Naive thymus-derived CD4-positive, alpha-beta T cell (primary cell): ENCODE measurements around the gene CEP85. TPM values are rescaled to one million over a fixed set of nuclear protein-coding genes. Genes with fewer than 3 reads are reported as not detected.
"Not testable (repeated sequence)": the region's sequence is repeated elsewhere in the genome, so short reads cannot be mapped to it uniquely, and the experiment has no call there.

ENCODE experiments used
- ATAC-seq: fragments of 150-1000 bp; cut with Tn5 transposase; 2 replicates; pipeline ENCODE4 v1.10.0; 2021; ENCODE audit warnings: mild to moderate bottlenecking, moderate library complexity
- CTCF ChIA-PET: fragments of 350-600 bp; sonication (Branson Sonifier 250); formaldehyde crosslinking; loops from one replicate; lab custom pipeline; 2021; ENCODE audit warnings: antibody characterized with exemption; lab: Charles Lee
- POLR2A ChIA-PET: fragments of 350-600 bp; sonication (Branson Sonifier 250); formaldehyde crosslinking; loops from one replicate; lab custom pipeline; 2021; ENCODE audit warnings: antibody characterized with exemption, inconsistent platforms; lab: Charles Lee
- DNase-seq, 9 donors: peaks; one replicate each; pipeline versions ENCODE4 v3.0.0 to v3.0.0-alpha.2; 2020 to 2022; ENCODE audit warnings: mixed read lengths in 1 of 9
- H3K27ac ChIP-seq: one replicate; pipeline ENCODE4 v1.7.0; 2013; ENCODE audit warnings: mild to moderate bottlenecking, low read depth, low read length, moderate library complexity
- H3K27me3 ChIP-seq, 2 donors: one replicate each; pipeline ENCODE4 v1.7.0; 2013; ENCODE audit warnings: low read length in 2 of 2, mild to moderate bottlenecking in 2 of 2, moderate library complexity in 2 of 2; ENCODE audit not compliant: control insufficient read depth in 2 of 2, insufficient read depth in 2 of 2
- H3K36me3 ChIP-seq, 3 experiments: 1 replicate in 2 of 3; 2 replicates in 1 of 3; pipeline ENCODE4 v1.7.0; 2013; ENCODE audit warnings: low read length in 3 of 3, mild to moderate bottlenecking in 3 of 3, moderate library complexity in 1 of 3; ENCODE audit not compliant: insufficient read depth in 3 of 3, control insufficient read depth in 2 of 3
- H3K4me1 ChIP-seq, 2 donors: one replicate each; pipeline ENCODE4 v1.7.0; 2013; ENCODE audit warnings: low read length in 2 of 2, mild to moderate bottlenecking in 2 of 2, moderate library complexity in 1 of 2; ENCODE audit not compliant: control insufficient read depth in 2 of 2, insufficient read depth in 2 of 2
- H3K4me3 ChIP-seq: 2 replicates; pipeline ENCODE4 v1.7.0; 2013; ENCODE audit warnings: mild to moderate bottlenecking, low read length
- H3K9me3 ChIP-seq, 3 experiments: 1 replicate in 2 of 3; 2 replicates in 1 of 3; pipeline ENCODE4 v1.7.0; 2013; ENCODE audit warnings: low read length in 3 of 3; ENCODE audit not compliant: control insufficient read depth in 2 of 3
- H3K27ac Mint-ChIP-seq, 9 donors: one replicate each; pipeline ENCODE4 v1.8.0; 2020 to 2022; ENCODE audit warnings: mixed read lengths in 9 of 9, mild to moderate bottlenecking in 8 of 9, moderate library complexity in 5 of 9, inconsistent platforms in 2 of 9
- H3K27me3 Mint-ChIP-seq, 5 donors: one replicate each; pipeline ENCODE4 v1.8.0; 2021 to 2022; ENCODE audit warnings: mixed read lengths in 5 of 5, mild to moderate bottlenecking in 1 of 5
- H3K36me3 Mint-ChIP-seq, 5 donors: one replicate each; pipeline ENCODE4 v1.8.0; 2020 to 2022; ENCODE audit warnings: mixed read lengths in 5 of 5, mild to moderate bottlenecking in 3 of 5, inconsistent platforms in 1 of 5
- H3K4me1 Mint-ChIP-seq, 7 donors: one replicate each; pipeline ENCODE4 v1.8.0; 2020 to 2022; ENCODE audit warnings: mixed read lengths in 7 of 7, mild to moderate bottlenecking in 3 of 7, inconsistent platforms in 1 of 7
- H3K4me3 Mint-ChIP-seq, 10 donors: one replicate each; pipeline ENCODE4 v1.8.0; 2020 to 2022; ENCODE audit warnings: mild to moderate bottlenecking in 10 of 10, mixed read lengths in 10 of 10, moderate library complexity in 6 of 10, inconsistent platforms in 2 of 10
- H3K9me3 Mint-ChIP-seq, 11 donors: one replicate each; pipeline ENCODE4 v1.8.0; 2020 to 2022; ENCODE audit warnings: mixed read lengths in 11 of 11, mild to moderate bottlenecking in 4 of 11, inconsistent platforms in 1 of 11, moderate library complexity in 1 of 11
- intact Hi-C, 2 donors: fragments of 100-400 bp; cut with micrococcal nuclease; formaldehyde crosslinking; loops; one replicate each; pipeline ENCODE4 v1.15.1; 2023
- polyA plus RNA-seq, 2 donors: library from polyadenylated mRNA; unstranded; fragments of 300-500 nt; fragmentation: Illumina TruSeq; gene quantifications; one replicate each; pipeline ENCODE4 v1.2.3, GENCODE V29; 2021
- total RNA-seq, 6 experiments: library from RNA in 5 of 6; stranded (reverse) in 5 of 6; gene quantifications; 1 replicate in 5 of 6; 2 replicates in 1 of 6; pipeline ENCODE4 v1.2.3 and lab custom pipeline; 2021 to 2026

CEP85 gene
- total and polyA plus RNA-seq, 7 experiments from 2014 or later, result 5.4 to 34.8 (median 18.1) TPM

- H3K4me3 Mint-ChIP-seq, result no peak overlapping the region
- peaks cover 0 to 2% (median under 1%) of the 10 kb centered on the region in 7 donors for H3K4me1 Mint-ChIP-seq
- no peak overlapping the region for H3K27ac Mint-ChIP-seq
- Histone ChIP-seq H3K36me3 (no peaks in the 10 kb centered on the region), H3K9me3 (no peaks in the 10 kb centered on the region), H3K4me3 (no peak overlapping the region), H3K27me3 (no peaks in the 10 kb centered on the region), H3K4me1 (peaks cover 0 to under 1% of the 10 kb centered on the region in 2 donors), H3K27ac (no peak overlapping the region)
- ChIA-PET POLR2A (interaction anchor here (0.9 kb wide), 1 partner anchor 15 kb away, joined by 3 read pairs; no protein-coding TSS in a partner anchor), CTCF (no interaction called here)
- no peaks in the 10 kb centered on the region for H3K9me3 Mint-ChIP-seq
- H3K27me3 Mint-ChIP-seq, result peaks cover 0 to 31% (median 0%) of the 10 kb centered on the region in 5 donors
- ATAC-seq (no peak), DNase-seq (no peak)
- no peaks in the 10 kb centered on the region for H3K36me3 Mint-ChIP-seq
- intact Hi-C loops, result no loop called here
Measured at GRCh38 chr1:26220199-26220912, 13.6 kb upstream of the CEP85 start.

GRCh38 chr1:26221094-26221493, 12.9 kb upstream of the CEP85 start:
- Histone ChIP-seq H3K27me3 (peaks cover 0 to 4% of the 10 kb centered on the region in 2 donors), H3K4me1 (peaks cover 0 to 5% of the 10 kb centered on the region in 2 donors), H3K36me3 (no peaks in the 10 kb centered on the region), H3K9me3 (no peaks in the 10 kb centered on the region), H3K27ac (no peak overlapping the region), H3K4me3 (no peak overlapping the region)
- POLR2A ChIA-PET, result no interaction called here
- ATAC-seq (no peak), DNase-seq (no peak)
- CTCF ChIA-PET, result no interaction called here
- Mint-ChIP-seq H3K27me3 (peaks cover 6 to 39% (median 7%) of the 10 kb centered on the region in 5 donors), H3K27ac (no peak overlapping the region), H3K36me3 (peaks cover 0 to 2% (median 0%) of the 10 kb centered on the region in 5 donors), H3K4me3 (no peak overlapping the region), H3K4me1 (peaks cover 6 to 9% (median 7%) of the 10 kb centered on the region in 7 donors), H3K9me3 (no peaks in the 10 kb centered on the region)
- intact Hi-C loops, result no loop called here

- ATAC-seq, result no peak
- ChIA-PET CTCF (interaction anchor here (0.5 kb wide), 1 partner anchor 19 kb away, joined by 4 read pairs; no protein-coding TSS in a partner anchor), POLR2A (interaction anchor here (0.7 kb wide), 1 partner anchor 221 kb away, joined by 3 read pairs; no protein-coding TSS in a partner anchor)
- Histone ChIP-seq H3K4me3 (no peak overlapping the region), H3K27me3 (peaks cover 0 to 4% of the 10 kb centered on the region in 2 donors), H3K4me1 (peaks cover 0 to 5% of the 10 kb centered on the region in 2 donors), H3K36me3 (no peaks in the 10 kb centered on the region), H3K27ac (no peak overlapping the region), H3K9me3 (no peaks in the 10 kb centered on the region)
- Mint-ChIP-seq H3K36me3 (peaks cover 0 to 2% (median 0%) of the 10 kb centered on the region in 5 donors), H3K27ac (no peak overlapping the region), H3K4me1 (peaks cover 5 to 12% (median 8%) of the 10 kb centered on the region in 7 donors), H3K9me3 (no peaks in the 10 kb centered on the region), H3K4me3 (peak overlapping the region in 9 of 10 donors; percentile 21 to 83 (median 67)), H3K27me3 (peaks cover 6 to 53% (median 15%) of the 10 kb centered on the region in 5 donors)
- no peak for DNase-seq
- intact Hi-C loops, result no loop called here
Measured at GRCh38 chr1:26224606-26225005, 9.4 kb upstream of the CEP85 start.

GRCh38 chr1:26225033-26225831, 8.8 kb upstream of the CEP85 start:
- Mint-ChIP-seq H3K36me3 (peaks cover 0 to 2% (median 0%) of the 10 kb centered on the region in 5 donors), H3K27me3 (peaks cover 6 to 53% (median 15%) of the 10 kb centered on the region in 5 donors), H3K9me3 (no peaks in the 10 kb centered on the region), H3K27ac (peak overlapping the region in 5 of 9 donors; percentile 5 to 47 (median 22)), H3K4me1 (peaks cover 5 to 12% (median 8%) of the 10 kb centered on the region in 7 donors), H3K4me3 (peak overlapping the region; percentile 67 to 83 (median 78))
- H3K36me3 ChIP-seq, result no peaks in the 10 kb centered on the region
- ChIA-PET POLR2A (interaction anchor here (0.7 kb wide), 1 partner anchor 220 kb away, joined by 3 read pairs; no protein-coding TSS in a partner anchor), CTCF (interaction anchor here (0.5 kb wide), 1 partner anchor 19 kb away, joined by 4 read pairs; no protein-coding TSS in a partner anchor)
- H3K4me3 ChIP-seq, result peak overlapping the region; percentile 44
- H3K27ac ChIP-seq, result no peak overlapping the region
- ATAC-seq (peak; percentile 85), DNase-seq (peak in 8 of 9 donors; percentile 10 to 41 (median 20))
- intact Hi-C loops, result no loop called here
- H3K4me1 ChIP-seq, result peaks cover 0 to 5% of the 10 kb centered on the region in 2 donors
- H3K9me3 ChIP-seq, result no peaks in the 10 kb centered on the region
- H3K27me3 ChIP-seq, result peaks cover 0 to 4% of the 10 kb centered on the region in 2 donors

GRCh38 chr1:26230682-26231081, 3.3 kb upstream of the CEP85 start:
- not testable (repeated sequence) for H3K27ac Mint-ChIP-seq, H3K27me3 ChIP-seq, H3K9me3 ChIP-seq, ATAC-seq, H3K4me1 ChIP-seq, H3K36me3 ChIP-seq, H3K27ac ChIP-seq, DNase-seq, H3K9me3 Mint-ChIP-seq, H3K36me3 Mint-ChIP-seq, H3K4me3 Mint-ChIP-seq, H3K4me3 ChIP-seq
- Mint-ChIP-seq H3K27me3 (peaks cover 4 to 32% (median 7%) of the 10 kb centered on the region in 5 donors), H3K4me1 (peaks cover 10 to 28% (median 18%) of the 10 kb centered on the region in 7 donors)
- intact Hi-C loops, result loop anchor here in 1 of 2 donors (5.0 to 10.0 kb wide), 2 partner anchors 38 to 196 kb away; partner anchors contain the start of gene CATSPER4
- ChIA-PET CTCF (interaction anchor here (0.7 to 5.3 kb wide), 2 partner anchors 61 to 136 kb away, joined by 3 to 38 read pairs; partner anchors contain the start of genes C1orf232 and ZNF593), POLR2A (interaction anchor here (0.6 kb wide), 1 partner anchor 13 kb away, joined by 4 read pairs; no protein-coding TSS in a partner anchor)
